ENCODE data around the gene NMT2. TPM values are rescaled to one million over a fixed set of nuclear protein-coding genes. Genes with fewer than 3 reads are reported as not detected.

NMT2 gene
- total and polyA plus RNA-seq, 5 donors from 2014 or later, result 37.1 to 50.3 (median 45.7) TPM

DNA sequence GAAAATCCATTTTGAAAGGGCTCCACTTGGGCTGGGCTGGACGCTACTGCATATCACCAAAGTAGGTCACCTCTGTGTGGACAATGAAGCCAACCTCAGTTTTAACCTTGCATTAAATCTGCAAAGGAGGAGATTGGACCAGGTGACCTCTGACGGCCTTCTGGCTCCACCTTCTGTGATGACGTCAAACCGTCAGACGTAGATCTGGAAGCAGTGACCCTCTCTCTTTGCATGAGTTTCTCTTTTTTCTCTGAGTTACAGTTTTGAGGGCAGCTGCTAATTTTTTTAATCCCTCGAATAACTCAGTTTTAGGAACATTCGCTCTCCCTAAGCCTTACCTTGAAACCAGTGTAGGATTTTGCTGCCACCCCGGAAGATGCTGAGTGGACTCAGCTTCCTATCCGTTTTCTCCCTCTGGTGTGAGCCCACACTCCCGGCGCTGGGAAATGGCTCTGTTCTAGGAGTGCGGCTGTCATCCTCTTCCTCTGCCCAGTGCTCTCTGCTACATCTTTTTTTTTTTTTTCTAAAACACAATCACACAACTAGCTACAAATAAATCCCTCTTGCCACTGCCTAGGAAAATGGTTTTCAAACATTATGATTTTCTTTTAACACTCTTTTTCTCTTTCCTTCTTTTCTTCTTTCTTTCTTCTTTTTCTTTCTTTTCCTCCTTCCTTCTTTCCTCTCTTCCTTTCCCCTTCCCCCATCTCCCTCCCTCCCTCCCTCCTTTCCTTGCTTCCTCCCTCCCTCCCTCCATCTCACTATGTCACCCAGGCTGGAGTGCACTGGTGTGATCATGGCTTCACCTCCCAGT, 27.7 kb upstream of the NMT2 start:
- Mint-ChIP-seq H3K4me3 (peak overlapping the region in 3 of 4 donors; percentile 19 to 65 (median 33)), H3K27ac (peak overlapping the region; percentile 68 to 98 (median 88)), H3K27me3 (peaks cover 4% of the 10 kb centered on the region), H3K36me3 (no peaks in the 10 kb centered on the region), H3K9me3 (peaks cover 0 to 2% (median 0%) of the 10 kb centered on the region in 7 donors), H3K4me1 (peaks cover 6 to 63% (median 21%) of the 10 kb centered on the region in 4 donors)
- Histone ChIP-seq H3K9me3 (ENCODE audit: control insufficient read depth in 2 of 2, low read length in 2 of 2) (no peaks in the 10 kb centered on the region), H3K4me1 (ENCODE audit: control insufficient read depth, insufficient read depth, low read length, poor library complexity, severe bottlenecking) (peaks cover 42% of the 10 kb centered on the region), H3K36me3 (ENCODE audit: control insufficient read depth, insufficient read depth, low read length) (no peaks in the 10 kb centered on the region), H3K4me3 (ENCODE audit: low read depth, low read length) (peak overlapping the region; percentile 19), H3K27ac (ENCODE audit: insufficient read depth, low read length, poor library complexity, severe bottlenecking) (peak overlapping the region; percentile 62), H3K27me3 (ENCODE audit: control insufficient read depth, insufficient read depth, low read length) (no peaks in the 10 kb centered on the region)
- DNase-seq, result no peak
- ATAC-seq (ENCODE audit: low read depth in 2 of 2), result no peak

DNA sequence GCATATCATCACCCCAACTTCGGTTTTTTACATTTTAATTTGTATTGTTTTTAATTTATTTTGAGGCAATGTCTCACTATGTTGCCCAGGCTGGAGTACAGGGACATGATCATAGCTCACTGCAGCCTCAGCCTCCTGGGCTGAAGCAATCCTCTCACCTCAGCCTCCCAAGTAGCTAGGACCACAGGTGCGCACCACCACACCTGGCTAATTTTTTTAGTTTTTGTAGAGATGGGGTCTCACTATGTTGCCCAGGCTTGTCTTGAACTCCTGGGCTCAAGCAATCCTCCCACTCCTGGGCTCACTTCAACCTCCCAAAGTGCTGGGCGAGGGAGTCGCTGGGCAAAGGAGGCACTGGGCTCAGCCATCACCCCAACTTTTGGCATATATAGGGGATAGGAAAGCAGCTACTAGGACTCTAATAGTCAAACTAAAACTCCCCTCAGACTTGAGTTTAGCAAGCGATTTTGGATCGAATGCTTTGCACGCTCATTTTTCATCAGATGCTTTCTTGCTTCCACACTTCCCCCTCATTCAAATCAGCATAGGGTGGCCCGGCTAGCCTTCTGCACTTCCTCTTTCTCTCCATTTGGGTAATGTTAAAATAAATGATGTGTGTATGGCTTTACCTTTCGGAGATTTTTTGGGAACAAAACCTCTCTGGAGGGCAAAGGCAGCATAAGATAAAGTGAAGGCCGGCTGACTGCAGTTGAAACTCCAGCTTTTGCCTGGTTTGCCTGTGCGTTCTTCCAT, 20.8 kb upstream of the NMT2 start:
- peaks cover 23 to 75% (median 43%) of the 10 kb centered on the region in 4 donors for H3K4me1 Mint-ChIP-seq
- H3K4me3 ChIP-seq (ENCODE audit: low read depth, low read length), result no peak overlapping the region

DNA sequence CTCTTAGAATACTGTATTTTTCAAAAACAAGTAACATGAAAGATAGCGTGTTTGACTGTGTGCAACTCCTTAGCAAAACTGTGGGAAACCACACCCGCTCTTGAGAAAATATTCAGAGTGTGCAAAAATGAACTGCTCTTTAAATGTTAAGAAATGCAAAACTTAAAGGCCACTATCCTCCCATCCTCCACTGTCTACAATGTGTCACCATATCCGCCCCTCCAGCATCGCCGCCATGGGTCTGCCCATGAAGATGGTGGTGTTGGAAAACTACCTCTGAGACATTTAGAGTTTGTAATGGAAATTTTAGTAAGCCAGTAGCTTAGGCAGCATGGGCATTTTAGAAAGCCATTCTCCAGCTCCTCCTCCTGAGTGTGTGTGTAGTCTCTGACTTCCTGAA, 20.1 kb upstream of the NMT2 start:
- no peaks in the 10 kb centered on the region for H3K36me3 ChIP-seq (ENCODE audit: control insufficient read depth, insufficient read depth, low read length)
- H3K9me3 Mint-ChIP-seq, result peaks cover 0 to 6% (median 0%) of the 10 kb centered on the region in 7 donors
- H3K9me3 ChIP-seq (ENCODE audit: control insufficient read depth in 2 of 2, low read length in 2 of 2), result no peaks in the 10 kb centered on the region
- H3K4me1 ChIP-seq (ENCODE audit: control insufficient read depth, insufficient read depth, low read length, poor library complexity, severe bottlenecking), result peaks cover 41% of the 10 kb centered on the region
- peak overlapping the region; percentile 79 to 92 (median 81) for H3K27ac Mint-ChIP-seq
- DNase-seq (peak in 1 of 3 donors; percentile 84), ATAC-seq (ENCODE audit: low read depth in 2 of 2) (no peak)
- peak overlapping the region; percentile 36 to 76 (median 60) for H3K4me3 Mint-ChIP-seq
- H3K36me3 Mint-ChIP-seq, result no peaks in the 10 kb centered on the region
- H3K4me3 ChIP-seq (ENCODE audit: low read depth, low read length), result peak overlapping the region; percentile 58
- H3K4me1 Mint-ChIP-seq, result peaks cover 23 to 82% (median 44%) of the 10 kb centered on the region in 4 donors
- H3K27me3 ChIP-seq (ENCODE audit: control insufficient read depth, insufficient read depth, low read length), result no peaks in the 10 kb centered on the region
- no peak overlapping the region for H3K27ac ChIP-seq (ENCODE audit: insufficient read depth, low read length, poor library complexity, severe bottlenecking)
- H3K27me3 Mint-ChIP-seq, result no peaks in the 10 kb centered on the region

More for the DNA sequence above, 20.8 kb upstream of the NMT2 start:
- Mint-ChIP-seq H3K9me3 (peaks cover 0 to 6% (median 0%) of the 10 kb centered on the region in 7 donors), H3K4me3 (peak overlapping the region; percentile 36 to 76 (median 60)), H3K27ac (peak overlapping the region; percentile 36 to 92 (median 81)), H3K27me3 (no peaks in the 10 kb centered on the region), H3K36me3 (no peaks in the 10 kb centered on the region)
- H3K9me3 ChIP-seq (ENCODE audit: control insufficient read depth in 2 of 2, low read length in 2 of 2), result no peaks in the 10 kb centered on the region
- DNase-seq, result no peak
- no peaks in the 10 kb centered on the region for H3K27me3 ChIP-seq (ENCODE audit: control insufficient read depth, insufficient read depth, low read length)
- H3K27ac ChIP-seq (ENCODE audit: insufficient read depth, low read length, poor library complexity, severe bottlenecking), result no peak overlapping the region
- no peak for ATAC-seq (ENCODE audit: low read depth in 2 of 2)
- H3K4me1 ChIP-seq (ENCODE audit: control insufficient read depth, insufficient read depth, low read length, poor library complexity, severe bottlenecking), result peaks cover 41% of the 10 kb centered on the region
- H3K36me3 ChIP-seq (ENCODE audit: control insufficient read depth, insufficient read depth, low read length), result no peaks in the 10 kb centered on the region

DNA sequence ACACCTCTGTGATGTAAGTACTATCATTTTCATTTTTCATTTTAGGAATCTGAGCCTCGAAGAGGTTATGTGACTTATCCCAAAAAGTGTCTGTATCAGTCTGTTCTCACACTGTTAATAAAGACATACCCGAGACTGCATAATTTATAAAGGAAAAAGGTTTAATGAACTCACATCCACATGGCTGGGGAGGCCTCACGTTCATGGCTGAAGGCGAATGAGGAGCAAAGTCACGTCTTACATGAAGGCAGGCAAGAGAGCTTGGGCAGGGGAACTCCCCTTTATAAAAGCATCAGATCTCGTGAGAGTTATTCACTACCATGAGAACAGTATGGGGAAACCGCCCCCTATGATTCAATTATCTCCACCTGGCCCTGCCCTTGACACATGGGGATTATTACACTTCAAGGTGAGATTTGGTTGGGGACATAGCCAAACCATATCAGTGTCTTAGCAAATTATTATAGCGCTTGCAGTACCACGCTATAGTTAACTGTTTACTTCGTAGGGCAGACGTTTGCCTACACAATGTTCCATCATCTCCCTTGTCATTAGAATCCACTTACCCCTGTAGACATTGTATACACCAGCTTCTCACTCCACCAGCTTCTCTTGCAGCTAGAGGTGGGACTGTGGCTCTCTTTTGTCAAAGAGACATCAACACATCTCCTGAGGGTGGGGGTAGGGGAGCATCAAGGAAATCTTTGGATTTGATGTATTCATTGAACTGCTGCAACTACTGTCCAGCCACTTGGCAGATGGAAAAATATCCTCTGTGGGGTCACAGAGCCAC, 15.4 kb upstream of the NMT2 start:
- Histone ChIP-seq H3K36me3 (ENCODE audit: control insufficient read depth, insufficient read depth, low read length) (no peaks in the 10 kb centered on the region), H3K4me3 (ENCODE audit: low read depth, low read length) (no peak overlapping the region), H3K9me3 (ENCODE audit: control insufficient read depth in 2 of 2, low read length in 2 of 2) (no peaks in the 10 kb centered on the region), H3K27ac (ENCODE audit: insufficient read depth, low read length, poor library complexity, severe bottlenecking) (no peak overlapping the region), H3K4me1 (ENCODE audit: control insufficient read depth, insufficient read depth, low read length, poor library complexity, severe bottlenecking) (peaks cover 33% of the 10 kb centered on the region), H3K27me3 (ENCODE audit: control insufficient read depth, insufficient read depth, low read length) (no peaks in the 10 kb centered on the region)
- ATAC-seq (ENCODE audit: low read depth in 2 of 2), result no peak
- Mint-ChIP-seq H3K36me3 (no peaks in the 10 kb centered on the region), H3K4me3 (no peak overlapping the region), H3K27me3 (no peaks in the 10 kb centered on the region), H3K9me3 (peaks cover 0 to 6% (median 0%) of the 10 kb centered on the region in 7 donors), H3K4me1 (peaks cover 21 to 64% (median 45%) of the 10 kb centered on the region in 4 donors), H3K27ac (peak overlapping the region; percentile 7 to 95 (median 77))
- DNase-seq, result no peak

DNA sequence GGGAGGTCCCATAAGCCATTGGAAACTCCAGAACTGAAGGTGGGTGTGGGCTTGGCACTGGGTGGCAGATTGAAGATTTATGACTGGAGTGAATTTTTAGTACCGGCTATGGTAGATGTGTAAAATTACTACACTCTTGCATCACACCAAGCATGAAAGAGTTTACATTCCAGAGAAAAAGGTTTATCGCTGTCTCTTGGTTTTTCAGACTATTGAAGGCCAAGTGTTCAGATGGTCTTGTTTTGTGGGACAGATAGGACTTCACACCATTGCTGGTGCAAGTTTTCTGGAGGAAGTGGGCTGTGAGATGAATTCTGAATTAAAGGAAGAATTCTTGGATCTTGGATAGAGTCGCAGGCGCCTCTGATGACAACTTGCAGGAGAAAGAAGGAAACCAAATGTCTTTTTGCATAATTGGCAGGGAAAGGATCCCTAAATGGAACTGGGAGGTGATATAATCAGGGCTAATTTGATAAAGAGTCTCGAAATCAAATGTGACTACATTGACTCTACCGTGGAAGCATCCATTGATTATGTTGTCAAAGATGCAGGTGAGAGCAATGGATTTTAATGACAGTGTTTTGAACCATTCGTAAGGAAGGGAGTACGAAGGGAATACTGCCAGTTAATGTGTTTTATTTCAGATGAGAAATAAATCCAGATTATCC, 14.2 kb upstream of the NMT2 start:
- H3K4me3 ChIP-seq (ENCODE audit: low read depth, low read length), result no peak overlapping the region
- peak overlapping the region; percentile 7 to 95 (median 77) for H3K27ac Mint-ChIP-seq
- H3K27me3 Mint-ChIP-seq, result no peaks in the 10 kb centered on the region
- H3K36me3 ChIP-seq (ENCODE audit: control insufficient read depth, insufficient read depth, low read length), result no peaks in the 10 kb centered on the region
- ATAC-seq (ENCODE audit: low read depth in 2 of 2) (no peak), DNase-seq (no peak)
- peaks cover 15 to 52% (median 39%) of the 10 kb centered on the region in 4 donors for H3K4me1 Mint-ChIP-seq
- no peaks in the 10 kb centered on the region for H3K9me3 ChIP-seq (ENCODE audit: control insufficient read depth in 2 of 2, low read length in 2 of 2)
- no peaks in the 10 kb centered on the region for H3K36me3 Mint-ChIP-seq
- H3K4me3 Mint-ChIP-seq, result no peak overlapping the region
- peaks cover 0 to 6% (median 0%) of the 10 kb centered on the region in 7 donors for H3K9me3 Mint-ChIP-seq
- H3K27ac ChIP-seq (ENCODE audit: insufficient read depth, low read length, poor library complexity, severe bottlenecking), result no peak overlapping the region
- H3K4me1 ChIP-seq (ENCODE audit: control insufficient read depth, insufficient read depth, low read length, poor library complexity, severe bottlenecking), result peaks cover 26% of the 10 kb centered on the region
- no peaks in the 10 kb centered on the region for H3K27me3 ChIP-seq (ENCODE audit: control insufficient read depth, insufficient read depth, low read length)

DNA sequence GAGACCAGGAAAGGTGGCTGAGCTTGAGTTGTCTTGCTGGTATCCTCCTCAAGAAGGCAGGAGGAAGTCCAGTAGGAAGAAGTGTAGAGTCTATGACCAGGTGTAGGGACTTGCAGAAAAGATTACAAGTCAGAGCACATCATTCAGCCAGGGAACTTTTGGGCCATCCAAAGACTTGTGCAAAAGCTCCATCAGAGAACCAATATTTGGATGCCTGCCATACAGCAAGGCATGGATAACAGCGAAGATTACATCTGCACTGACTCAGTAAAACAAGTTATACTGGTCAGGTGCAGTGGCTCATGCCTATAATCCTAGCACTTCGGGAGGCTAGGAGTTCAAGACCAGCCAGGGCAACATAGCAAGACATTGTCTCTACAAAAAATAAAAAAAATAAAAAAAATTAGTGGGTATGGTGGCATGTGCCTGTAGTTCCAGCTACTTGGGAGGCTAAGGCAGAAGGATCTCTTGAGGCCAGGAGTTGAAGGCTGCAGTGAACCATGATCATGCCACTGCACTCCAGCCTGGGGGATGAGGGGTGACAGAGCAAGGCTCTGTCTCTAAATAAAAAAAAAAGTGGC, 13.2 kb upstream of the NMT2 start:
- no peak overlapping the region for H3K4me3 Mint-ChIP-seq
- no peaks in the 10 kb centered on the region for H3K36me3 Mint-ChIP-seq
- Histone ChIP-seq H3K27me3 (ENCODE audit: control insufficient read depth, insufficient read depth, low read length) (no peaks in the 10 kb centered on the region), H3K4me3 (ENCODE audit: low read depth, low read length) (no peak overlapping the region), H3K36me3 (ENCODE audit: control insufficient read depth, insufficient read depth, low read length) (no peaks in the 10 kb centered on the region), H3K4me1 (ENCODE audit: control insufficient read depth, insufficient read depth, low read length, poor library complexity, severe bottlenecking) (peaks cover 22% of the 10 kb centered on the region), H3K27ac (ENCODE audit: insufficient read depth, low read length, poor library complexity, severe bottlenecking) (no peak overlapping the region), H3K9me3 (ENCODE audit: control insufficient read depth in 2 of 2, low read length in 2 of 2) (no peaks in the 10 kb centered on the region)
- no peak for ATAC-seq (ENCODE audit: low read depth in 2 of 2)
- DNase-seq, result no peak
- peaks cover 13 to 43% (median 36%) of the 10 kb centered on the region in 4 donors for H3K4me1 Mint-ChIP-seq
- peak overlapping the region in 2 of 3 donors; percentile 45 to 78 for H3K27ac Mint-ChIP-seq
- H3K27me3 Mint-ChIP-seq, result no peaks in the 10 kb centered on the region
- peaks cover 0 to 6% (median 0%) of the 10 kb centered on the region in 7 donors for H3K9me3 Mint-ChIP-seq

All from CD4-positive, CD25-positive, alpha-beta regulatory T cell (primary cell).